ENCODE data around the gene ST3GAL5. TPM values are rescaled to one million over a fixed set of nuclear protein-coding genes. Genes with fewer than 3 reads are reported as not detected.

The ST3GAL5 gene
- total and polyA plus RNA-seq, 2 experiments from 2014 or later: 3.2 to 7.9 TPM

DNA sequence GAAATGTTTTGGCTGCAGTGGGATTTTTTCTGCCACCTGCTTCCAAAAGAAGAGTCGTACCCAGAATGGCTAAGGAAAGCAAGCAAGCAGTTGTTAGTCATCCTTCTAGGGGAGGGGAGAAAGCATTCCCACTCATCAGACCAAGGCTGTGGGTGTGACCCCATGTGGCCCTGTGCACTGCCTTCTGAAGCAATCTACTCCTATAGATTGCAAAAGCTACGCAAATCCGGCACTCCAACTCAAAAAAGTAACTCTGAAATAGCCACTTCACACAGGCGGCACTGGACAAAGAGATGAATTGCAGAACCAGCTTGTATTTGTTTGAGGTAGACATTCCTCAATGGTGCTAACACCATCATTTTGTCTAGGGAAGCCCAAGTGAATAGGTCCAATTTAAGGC is 44.3 kb downstream of the ST3GAL5 start:
- Histone ChIP-seq H3K27me3 (ENCODE audit: insufficient read depth) (no peaks in the 10 kb centered on the region), H3K4me1 (ENCODE audit: insufficient read depth) (no peaks in the 10 kb centered on the region), H3K4me2 (no peak overlapping the region), H2AFZ (no peak overlapping the region), H3F3A (replicated peaks; ENCODE audit: low read depth) (no peaks in the 10 kb centered on the region), H3K4me3 (no peak overlapping the region), H3K79me2 (replicated peaks; ENCODE audit: insufficient read depth) (no peaks in the 10 kb centered on the region), H3K9me2 (ENCODE audit: insufficient read depth) (0 out of 2 replicates have a peak, but pooled peaks cover 4% of the 10 kb centered on the region), H3K36me3 (ENCODE audit: insufficient read depth) (no peaks in the 10 kb centered on the region), H3K27ac (ENCODE audit: low read depth) (no peak overlapping the region), H4K20me1 (replicated peaks; ENCODE audit: insufficient read depth) (no peaks in the 10 kb centered on the region)
- H3K4me1 Mint-ChIP-seq: no peaks in the 10 kb centered on the region
- no peak for ATAC-seq
- H3K27ac Mint-ChIP-seq: no peak overlapping the region
- no peak for DNase-seq (ENCODE audit: low spot score)
- no peaks in the 10 kb centered on the region for H3K9me3 Mint-ChIP-seq
- H3K27me3 Mint-ChIP-seq (ENCODE audit: insufficient read depth, low read depth, poor library complexity): no peaks in the 10 kb centered on the region
- H3K4me3 Mint-ChIP-seq: no peak overlapping the region
- TF ChIP-seq EZH2 (IDR thresholded peaks at IDR 0.05; ENCODE audit: low read depth, unreplicated experiment) (no peak), NANOG (IDR thresholded peaks at IDR 0.05; ENCODE audit: borderline replicate concordance) (no peak), CREB1 (CRISPR knock-in tag; IDR thresholded peaks at IDR 0.05; ENCODE audit: low read depth) (no peak), JUNB (IDR thresholded peaks at IDR 0.05; ENCODE audit: unreplicated experiment) (no peak), EZH2phosphoT487 (IDR thresholded peaks at IDR 0.05; ENCODE audit: unreplicated experiment) (no peak), POLR2AphosphoS5 (IDR thresholded peaks at IDR 0.05; ENCODE audit: low read depth) (no peak), ZNF114 (CRISPR knock-in tag; IDR thresholded peaks at IDR 0.05) (no peak)
- TF ChIP-seq, protein P1, sequence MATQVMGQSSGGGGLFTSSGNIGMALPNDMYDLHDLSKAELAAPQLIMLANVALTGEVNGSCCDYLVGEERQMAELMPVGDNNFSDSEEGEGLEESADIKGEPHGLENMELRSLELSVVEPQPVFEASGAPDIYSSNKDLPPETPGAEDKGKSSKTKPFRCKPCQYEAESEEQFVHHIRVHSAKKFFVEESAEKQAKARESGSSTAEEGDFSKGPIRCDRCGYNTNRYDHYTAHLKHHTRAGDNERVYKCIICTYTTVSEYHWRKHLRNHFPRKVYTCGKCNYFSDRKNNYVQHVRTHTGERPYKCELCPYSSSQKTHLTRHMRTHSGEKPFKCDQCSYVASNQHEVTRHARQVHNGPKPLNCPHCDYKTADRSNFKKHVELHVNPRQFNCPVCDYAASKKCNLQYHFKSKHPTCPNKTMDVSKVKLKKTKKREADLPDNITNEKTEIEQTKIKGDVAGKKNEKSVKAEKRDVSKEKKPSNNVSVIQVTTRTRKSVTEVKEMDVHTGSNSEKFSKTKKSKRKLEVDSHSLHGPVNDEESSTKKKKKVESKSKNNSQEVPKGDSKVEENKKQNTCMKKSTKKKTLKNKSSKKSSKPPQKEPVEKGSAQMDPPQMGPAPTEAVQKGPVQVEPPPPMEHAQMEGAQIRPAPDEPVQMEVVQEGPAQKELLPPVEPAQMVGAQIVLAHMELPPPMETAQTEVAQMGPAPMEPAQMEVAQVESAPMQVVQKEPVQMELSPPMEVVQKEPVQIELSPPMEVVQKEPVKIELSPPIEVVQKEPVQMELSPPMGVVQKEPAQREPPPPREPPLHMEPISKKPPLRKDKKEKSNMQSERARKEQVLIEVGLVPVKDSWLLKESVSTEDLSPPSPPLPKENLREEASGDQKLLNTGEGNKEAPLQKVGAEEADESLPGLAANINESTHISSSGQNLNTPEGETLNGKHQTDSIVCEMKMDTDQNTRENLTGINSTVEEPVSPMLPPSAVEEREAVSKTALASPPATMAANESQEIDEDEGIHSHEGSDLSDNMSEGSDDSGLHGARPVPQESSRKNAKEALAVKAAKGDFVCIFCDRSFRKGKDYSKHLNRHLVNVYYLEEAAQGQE (IDR thresholded peaks at IDR 0.05; ENCODE audit: unreplicated experiment): no peak
- TF ChIP-seq, protein P2, sequence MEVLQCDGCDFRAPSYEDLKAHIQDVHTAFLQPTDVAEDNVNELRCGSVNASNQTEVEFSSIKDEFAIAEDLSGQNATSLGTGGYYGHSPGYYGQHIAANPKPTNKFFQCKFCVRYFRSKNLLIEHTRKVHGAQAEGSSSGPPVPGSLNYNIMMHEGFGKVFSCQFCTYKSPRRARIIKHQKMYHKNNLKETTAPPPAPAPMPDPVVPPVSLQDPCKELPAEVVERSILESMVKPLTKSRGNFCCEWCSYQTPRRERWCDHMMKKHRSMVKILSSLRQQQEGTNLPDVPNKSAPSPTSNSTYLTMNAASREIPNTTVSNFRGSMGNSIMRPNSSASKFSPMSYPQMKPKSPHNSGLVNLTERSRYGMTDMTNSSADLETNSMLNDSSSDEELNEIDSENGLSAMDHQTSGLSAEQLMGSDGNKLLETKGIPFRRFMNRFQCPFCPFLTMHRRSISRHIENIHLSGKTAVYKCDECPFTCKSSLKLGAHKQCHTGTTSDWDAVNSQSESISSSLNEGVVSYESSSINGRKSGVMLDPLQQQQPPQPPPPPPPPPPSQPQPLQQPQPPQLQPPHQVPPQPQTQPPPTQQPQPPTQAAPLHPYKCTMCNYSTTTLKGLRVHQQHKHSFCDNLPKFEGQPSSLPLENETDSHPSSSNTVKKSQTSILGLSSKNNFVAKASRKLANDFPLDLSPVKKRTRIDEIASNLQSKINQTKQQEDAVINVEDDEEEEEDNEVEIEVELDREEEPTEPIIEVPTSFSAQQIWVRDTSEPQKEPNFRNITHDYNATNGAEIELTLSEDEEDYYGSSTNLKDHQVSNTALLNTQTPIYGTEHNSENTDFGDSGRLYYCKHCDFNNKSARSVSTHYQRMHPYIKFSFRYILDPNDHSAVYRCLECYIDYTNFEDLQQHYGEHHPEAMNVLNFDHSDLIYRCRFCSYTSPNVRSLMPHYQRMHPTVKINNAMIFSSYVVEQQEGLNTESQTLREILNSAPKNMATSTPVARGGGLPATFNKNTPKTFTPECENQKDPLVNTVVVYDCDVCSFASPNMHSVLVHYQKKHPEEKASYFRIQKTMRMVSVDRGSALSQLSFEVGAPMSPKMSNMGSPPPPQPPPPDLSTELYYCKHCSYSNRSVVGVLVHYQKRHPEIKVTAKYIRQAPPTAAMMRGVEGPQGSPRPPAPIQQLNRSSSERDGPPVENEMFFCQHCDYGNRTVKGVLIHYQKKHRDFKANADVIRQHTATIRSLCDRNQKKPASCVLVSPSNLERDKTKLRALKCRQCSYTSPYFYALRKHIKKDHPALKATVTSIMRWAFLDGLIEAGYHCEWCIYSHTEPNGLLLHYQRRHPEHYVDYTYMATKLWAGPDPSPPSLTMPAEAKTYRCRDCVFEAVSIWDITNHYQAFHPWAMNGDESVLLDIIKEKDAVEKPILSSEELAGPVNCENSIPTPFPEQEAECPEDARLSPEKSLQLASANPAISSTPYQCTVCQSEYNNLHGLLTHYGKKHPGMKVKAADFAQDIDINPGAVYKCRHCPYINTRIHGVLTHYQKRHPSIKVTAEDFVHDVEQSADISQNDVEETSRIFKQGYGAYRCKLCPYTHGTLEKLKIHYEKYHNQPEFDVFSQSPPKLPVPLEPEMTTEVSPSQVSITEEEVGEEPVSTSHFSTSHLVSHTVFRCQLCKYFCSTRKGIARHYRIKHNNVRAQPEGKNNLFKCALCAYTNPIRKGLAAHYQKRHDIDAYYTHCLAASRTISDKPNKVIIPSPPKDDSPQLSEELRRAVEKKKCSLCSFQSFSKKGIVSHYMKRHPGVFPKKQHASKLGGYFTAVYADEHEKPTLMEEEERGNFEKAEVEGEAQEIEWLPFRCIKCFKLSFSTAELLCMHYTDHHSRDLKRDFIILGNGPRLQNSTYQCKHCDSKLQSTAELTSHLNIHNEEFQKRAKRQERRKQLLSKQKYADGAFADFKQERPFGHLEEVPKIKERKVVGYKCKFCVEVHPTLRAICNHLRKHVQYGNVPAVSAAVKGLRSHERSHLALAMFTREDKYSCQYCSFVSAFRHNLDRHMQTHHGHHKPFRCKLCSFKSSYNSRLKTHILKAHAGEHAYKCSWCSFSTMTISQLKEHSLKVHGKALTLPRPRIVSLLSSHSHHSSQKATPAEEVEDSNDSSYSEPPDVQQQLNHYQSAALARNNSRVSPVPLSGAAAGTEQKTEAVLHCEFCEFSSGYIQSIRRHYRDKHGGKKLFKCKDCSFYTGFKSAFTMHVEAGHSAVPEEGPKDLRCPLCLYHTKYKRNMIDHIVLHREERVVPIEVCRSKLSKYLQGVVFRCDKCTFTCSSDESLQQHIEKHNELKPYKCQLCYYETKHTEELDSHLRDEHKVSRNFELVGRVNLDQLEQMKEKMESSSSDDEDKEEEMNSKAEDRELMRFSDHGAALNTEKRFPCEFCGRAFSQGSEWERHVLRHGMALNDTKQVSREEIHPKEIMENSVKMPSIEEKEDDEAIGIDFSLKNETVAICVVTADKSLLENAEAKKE (CRISPR knock-in tag; IDR thresholded peaks at IDR 0.05): no peak
- TF ChIP-seq, protein P3, sequence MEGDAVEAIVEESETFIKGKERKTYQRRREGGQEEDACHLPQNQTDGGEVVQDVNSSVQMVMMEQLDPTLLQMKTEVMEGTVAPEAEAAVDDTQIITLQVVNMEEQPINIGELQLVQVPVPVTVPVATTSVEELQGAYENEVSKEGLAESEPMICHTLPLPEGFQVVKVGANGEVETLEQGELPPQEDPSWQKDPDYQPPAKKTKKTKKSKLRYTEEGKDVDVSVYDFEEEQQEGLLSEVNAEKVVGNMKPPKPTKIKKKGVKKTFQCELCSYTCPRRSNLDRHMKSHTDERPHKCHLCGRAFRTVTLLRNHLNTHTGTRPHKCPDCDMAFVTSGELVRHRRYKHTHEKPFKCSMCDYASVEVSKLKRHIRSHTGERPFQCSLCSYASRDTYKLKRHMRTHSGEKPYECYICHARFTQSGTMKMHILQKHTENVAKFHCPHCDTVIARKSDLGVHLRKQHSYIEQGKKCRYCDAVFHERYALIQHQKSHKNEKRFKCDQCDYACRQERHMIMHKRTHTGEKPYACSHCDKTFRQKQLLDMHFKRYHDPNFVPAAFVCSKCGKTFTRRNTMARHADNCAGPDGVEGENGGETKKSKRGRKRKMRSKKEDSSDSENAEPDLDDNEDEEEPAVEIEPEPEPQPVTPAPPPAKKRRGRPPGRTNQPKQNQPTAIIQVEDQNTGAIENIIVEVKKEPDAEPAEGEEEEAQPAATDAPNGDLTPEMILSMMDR (conservative IDR thresholded peaks at IDR 0.05; ENCODE audit: low read depth in 2 of 2): no peak
- TF ChIP-seq, protein P4, sequence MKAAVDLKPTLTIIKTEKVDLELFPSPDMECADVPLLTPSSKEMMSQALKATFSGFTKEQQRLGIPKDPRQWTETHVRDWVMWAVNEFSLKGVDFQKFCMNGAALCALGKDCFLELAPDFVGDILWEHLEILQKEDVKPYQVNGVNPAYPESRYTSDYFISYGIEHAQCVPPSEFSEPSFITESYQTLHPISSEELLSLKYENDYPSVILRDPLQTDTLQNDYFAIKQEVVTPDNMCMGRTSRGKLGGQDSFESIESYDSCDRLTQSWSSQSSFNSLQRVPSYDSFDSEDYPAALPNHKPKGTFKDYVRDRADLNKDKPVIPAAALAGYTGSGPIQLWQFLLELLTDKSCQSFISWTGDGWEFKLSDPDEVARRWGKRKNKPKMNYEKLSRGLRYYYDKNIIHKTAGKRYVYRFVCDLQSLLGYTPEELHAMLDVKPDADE (IDR thresholded peaks at IDR 0.05): no peak
- H3K36me3 Mint-ChIP-seq (ENCODE audit: low read depth): no peaks in the 10 kb centered on the region; the same call in 1 of the 3 replicates

All from GM23338 (cell line).